Ishikawa (cell line): ENCODE results near the gene SREBF2.

Source experiments
- CEBPB ChIP-seq: IDR thresholded peaks from 2 replicates; pipeline ENCODE4 v1.6.1; 2012
- CREB1 ChIP-seq: IDR thresholded peaks from 2 replicates; pipeline ENCODE4 v1.6.1; 2012; ENCODE audit warnings: low read depth
- EP300 ChIP-seq: IDR thresholded peaks from 2 replicates; pipeline ENCODE4 v1.6.1; 2012; ENCODE audit warnings: borderline replicate concordance
- FOXM1 ChIP-seq: IDR thresholded peaks from 2 replicates; pipeline ENCODE4 v1.6.1; 2012; ENCODE audit warnings: low read depth, borderline replicate concordance
- RAD21 ChIP-seq: IDR thresholded peaks from 2 replicates; pipeline ENCODE4 v1.6.1; 2012; ENCODE audit warnings: low read depth
- TAF1 ChIP-seq: IDR thresholded peaks from 2 replicates; pipeline ENCODE4 v1.6.1; 2012; ENCODE audit warnings: low read depth, mild to moderate bottlenecking
- TCF12 ChIP-seq: IDR thresholded peaks from 2 replicates; pipeline ENCODE4 v1.6.1; 2012; ENCODE audit warnings: low read depth
- YY1 ChIP-seq: IDR thresholded peaks from 2 replicates; pipeline ENCODE4 v1.6.1; 2012; ENCODE audit warnings: low read depth
- ZBTB7A ChIP-seq: IDR thresholded peaks from 2 replicates; pipeline ENCODE4 v1.6.1; 2012; ENCODE audit warnings: low read depth
- TF ChIP-seq, protein P1 (sequence below): IDR thresholded peaks from 2 replicates; pipeline ENCODE4 v1.6.1; 2012; ENCODE audit warnings: low read depth, mild to moderate bottlenecking
- TF ChIP-seq, protein P2 (sequence below): IDR thresholded peaks from 2 replicates; pipeline ENCODE4 v1.6.1; 2012
- TF ChIP-seq, protein P3 (sequence below): IDR thresholded peaks from 2 replicates; pipeline ENCODE4 v1.6.1; 2012

GRCh38 chr22:41800348-41801146 lies 32.4 kb upstream of the SREBF2 start, which contains the start of gene CCDC134:
- TF ChIP-seq ZBTB7A = no peak
- no peak for TF ChIP-seq FOXM1
- TF ChIP-seq, protein P1, sequence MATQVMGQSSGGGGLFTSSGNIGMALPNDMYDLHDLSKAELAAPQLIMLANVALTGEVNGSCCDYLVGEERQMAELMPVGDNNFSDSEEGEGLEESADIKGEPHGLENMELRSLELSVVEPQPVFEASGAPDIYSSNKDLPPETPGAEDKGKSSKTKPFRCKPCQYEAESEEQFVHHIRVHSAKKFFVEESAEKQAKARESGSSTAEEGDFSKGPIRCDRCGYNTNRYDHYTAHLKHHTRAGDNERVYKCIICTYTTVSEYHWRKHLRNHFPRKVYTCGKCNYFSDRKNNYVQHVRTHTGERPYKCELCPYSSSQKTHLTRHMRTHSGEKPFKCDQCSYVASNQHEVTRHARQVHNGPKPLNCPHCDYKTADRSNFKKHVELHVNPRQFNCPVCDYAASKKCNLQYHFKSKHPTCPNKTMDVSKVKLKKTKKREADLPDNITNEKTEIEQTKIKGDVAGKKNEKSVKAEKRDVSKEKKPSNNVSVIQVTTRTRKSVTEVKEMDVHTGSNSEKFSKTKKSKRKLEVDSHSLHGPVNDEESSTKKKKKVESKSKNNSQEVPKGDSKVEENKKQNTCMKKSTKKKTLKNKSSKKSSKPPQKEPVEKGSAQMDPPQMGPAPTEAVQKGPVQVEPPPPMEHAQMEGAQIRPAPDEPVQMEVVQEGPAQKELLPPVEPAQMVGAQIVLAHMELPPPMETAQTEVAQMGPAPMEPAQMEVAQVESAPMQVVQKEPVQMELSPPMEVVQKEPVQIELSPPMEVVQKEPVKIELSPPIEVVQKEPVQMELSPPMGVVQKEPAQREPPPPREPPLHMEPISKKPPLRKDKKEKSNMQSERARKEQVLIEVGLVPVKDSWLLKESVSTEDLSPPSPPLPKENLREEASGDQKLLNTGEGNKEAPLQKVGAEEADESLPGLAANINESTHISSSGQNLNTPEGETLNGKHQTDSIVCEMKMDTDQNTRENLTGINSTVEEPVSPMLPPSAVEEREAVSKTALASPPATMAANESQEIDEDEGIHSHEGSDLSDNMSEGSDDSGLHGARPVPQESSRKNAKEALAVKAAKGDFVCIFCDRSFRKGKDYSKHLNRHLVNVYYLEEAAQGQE = no peak
- TF ChIP-seq YY1 = peak; percentile 19; the same call in 1 of the 2 replicates
- TF ChIP-seq RAD21 = no peak
- TF ChIP-seq, protein P2, sequence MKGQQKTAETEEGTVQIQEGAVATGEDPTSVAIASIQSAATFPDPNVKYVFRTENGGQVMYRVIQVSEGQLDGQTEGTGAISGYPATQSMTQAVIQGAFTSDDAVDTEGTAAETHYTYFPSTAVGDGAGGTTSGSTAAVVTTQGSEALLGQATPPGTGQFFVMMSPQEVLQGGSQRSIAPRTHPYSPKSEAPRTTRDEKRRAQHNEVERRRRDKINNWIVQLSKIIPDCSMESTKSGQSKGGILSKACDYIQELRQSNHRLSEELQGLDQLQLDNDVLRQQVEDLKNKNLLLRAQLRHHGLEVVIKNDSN = peak; percentile 37; the same call in 1 of the 2 replicates
- TF ChIP-seq, protein P3, sequence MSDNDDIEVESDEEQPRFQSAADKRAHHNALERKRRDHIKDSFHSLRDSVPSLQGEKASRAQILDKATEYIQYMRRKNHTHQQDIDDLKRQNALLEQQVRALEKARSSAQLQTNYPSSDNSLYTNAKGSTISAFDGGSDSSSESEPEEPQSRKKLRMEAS = peak; percentile 90
- peak; percentile 56 for TF ChIP-seq TCF12
- TF ChIP-seq CEBPB = no peak
- no peak; the same call in 1 of the 2 replicates for TF ChIP-seq CREB1
- peak; percentile 98 for TF ChIP-seq TAF1
- no peak; the same call in 1 of the 2 replicates for TF ChIP-seq EP300
